HL-60 (cell line): Measurements from ENCODE around the gene SETD4.

Experiments
- DNase-seq, 2 experiments: peaks; one replicate each; pipeline ENCODE4 v3.0.0-alpha.2; 2010 to 2020; ENCODE audit warnings: low read depth in 1 of 2, low spot score in 1 of 2
- H3K27ac ChIP-seq: fragments of 250-450 bp; sonication (Bioruptor Pico); replicated peaks from 2 replicates; pipeline ENCODE4 v1.5.1; 2020; ENCODE audit warnings: mild to moderate bottlenecking, moderate library complexity
- H3K27me3 ChIP-seq: fragments of 250-450 bp; sonication (Bioruptor Pico); 2 replicates; pipeline ENCODE4 v1.5.1; 2021; ENCODE audit warnings: mild to moderate bottlenecking, moderate library complexity; ENCODE audit not compliant: insufficient read depth, poor library complexity, severe bottlenecking
- H3K4me3 ChIP-seq: replicated peaks from 2 replicates; pipeline ENCODE4 v1.5.1; 2011; ENCODE audit warnings: mild to moderate bottlenecking, control low read depth, low read length; ENCODE audit not compliant: insufficient read depth
- GABPA ChIP-seq: IDR thresholded peaks from 2 replicates; pipeline ENCODE4 v1.6.1; 2012; ENCODE audit warnings: low read depth
- POLR2AphosphoS5 ChIP-seq: IDR thresholded peaks from 2 replicates; pipeline ENCODE4 v1.6.1; 2012; ENCODE audit warnings: low read depth
- SPI1 ChIP-seq: IDR thresholded peaks from 2 replicates; pipeline ENCODE4 v1.6.1; 2012; ENCODE audit warnings: low read depth, mild to moderate bottlenecking, borderline replicate concordance
- TF ChIP-seq, protein P1 (sequence below): IDR thresholded peaks from 2 replicates; pipeline ENCODE4 v1.6.1; 2012; ENCODE audit warnings: low read depth; ENCODE audit not compliant: insufficient replicate concordance
- TF ChIP-seq, protein P2 (sequence below): IDR thresholded peaks from one replicate; pipeline ENCODE4 v1.5.1; 2011; ENCODE audit warnings: low read length, control low read depth, inconsistent platforms; ENCODE audit not compliant: insufficient read depth

SETD4 gene

DNA sequence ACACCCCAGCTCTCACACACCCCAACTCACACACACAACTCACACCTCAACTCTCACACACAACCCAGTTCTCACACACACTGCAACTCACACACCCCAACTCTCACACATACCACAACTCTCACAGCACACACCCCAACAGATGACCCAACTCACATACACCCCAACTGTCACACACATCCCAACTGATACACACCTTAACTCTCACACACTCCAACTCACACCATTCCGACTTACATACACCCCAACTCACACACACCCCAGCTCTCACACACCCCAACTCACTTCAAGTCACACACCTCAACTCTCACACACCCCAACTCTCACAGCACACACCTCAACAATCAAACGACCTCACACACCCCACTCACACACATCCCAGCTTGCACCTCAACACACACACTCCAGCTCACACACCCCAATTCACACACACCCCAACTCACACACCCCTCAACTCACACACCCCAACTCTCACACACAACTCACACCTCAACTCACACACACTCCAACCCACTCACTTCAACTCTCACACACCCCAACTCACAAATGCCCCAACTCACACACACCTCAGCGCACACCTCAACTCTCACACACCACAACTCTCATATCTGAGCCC lies 66.3 kb downstream of the SETD4 start:
- TF ChIP-seq, protein P1, sequence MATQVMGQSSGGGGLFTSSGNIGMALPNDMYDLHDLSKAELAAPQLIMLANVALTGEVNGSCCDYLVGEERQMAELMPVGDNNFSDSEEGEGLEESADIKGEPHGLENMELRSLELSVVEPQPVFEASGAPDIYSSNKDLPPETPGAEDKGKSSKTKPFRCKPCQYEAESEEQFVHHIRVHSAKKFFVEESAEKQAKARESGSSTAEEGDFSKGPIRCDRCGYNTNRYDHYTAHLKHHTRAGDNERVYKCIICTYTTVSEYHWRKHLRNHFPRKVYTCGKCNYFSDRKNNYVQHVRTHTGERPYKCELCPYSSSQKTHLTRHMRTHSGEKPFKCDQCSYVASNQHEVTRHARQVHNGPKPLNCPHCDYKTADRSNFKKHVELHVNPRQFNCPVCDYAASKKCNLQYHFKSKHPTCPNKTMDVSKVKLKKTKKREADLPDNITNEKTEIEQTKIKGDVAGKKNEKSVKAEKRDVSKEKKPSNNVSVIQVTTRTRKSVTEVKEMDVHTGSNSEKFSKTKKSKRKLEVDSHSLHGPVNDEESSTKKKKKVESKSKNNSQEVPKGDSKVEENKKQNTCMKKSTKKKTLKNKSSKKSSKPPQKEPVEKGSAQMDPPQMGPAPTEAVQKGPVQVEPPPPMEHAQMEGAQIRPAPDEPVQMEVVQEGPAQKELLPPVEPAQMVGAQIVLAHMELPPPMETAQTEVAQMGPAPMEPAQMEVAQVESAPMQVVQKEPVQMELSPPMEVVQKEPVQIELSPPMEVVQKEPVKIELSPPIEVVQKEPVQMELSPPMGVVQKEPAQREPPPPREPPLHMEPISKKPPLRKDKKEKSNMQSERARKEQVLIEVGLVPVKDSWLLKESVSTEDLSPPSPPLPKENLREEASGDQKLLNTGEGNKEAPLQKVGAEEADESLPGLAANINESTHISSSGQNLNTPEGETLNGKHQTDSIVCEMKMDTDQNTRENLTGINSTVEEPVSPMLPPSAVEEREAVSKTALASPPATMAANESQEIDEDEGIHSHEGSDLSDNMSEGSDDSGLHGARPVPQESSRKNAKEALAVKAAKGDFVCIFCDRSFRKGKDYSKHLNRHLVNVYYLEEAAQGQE: no peak
- TF ChIP-seq, protein P2, sequence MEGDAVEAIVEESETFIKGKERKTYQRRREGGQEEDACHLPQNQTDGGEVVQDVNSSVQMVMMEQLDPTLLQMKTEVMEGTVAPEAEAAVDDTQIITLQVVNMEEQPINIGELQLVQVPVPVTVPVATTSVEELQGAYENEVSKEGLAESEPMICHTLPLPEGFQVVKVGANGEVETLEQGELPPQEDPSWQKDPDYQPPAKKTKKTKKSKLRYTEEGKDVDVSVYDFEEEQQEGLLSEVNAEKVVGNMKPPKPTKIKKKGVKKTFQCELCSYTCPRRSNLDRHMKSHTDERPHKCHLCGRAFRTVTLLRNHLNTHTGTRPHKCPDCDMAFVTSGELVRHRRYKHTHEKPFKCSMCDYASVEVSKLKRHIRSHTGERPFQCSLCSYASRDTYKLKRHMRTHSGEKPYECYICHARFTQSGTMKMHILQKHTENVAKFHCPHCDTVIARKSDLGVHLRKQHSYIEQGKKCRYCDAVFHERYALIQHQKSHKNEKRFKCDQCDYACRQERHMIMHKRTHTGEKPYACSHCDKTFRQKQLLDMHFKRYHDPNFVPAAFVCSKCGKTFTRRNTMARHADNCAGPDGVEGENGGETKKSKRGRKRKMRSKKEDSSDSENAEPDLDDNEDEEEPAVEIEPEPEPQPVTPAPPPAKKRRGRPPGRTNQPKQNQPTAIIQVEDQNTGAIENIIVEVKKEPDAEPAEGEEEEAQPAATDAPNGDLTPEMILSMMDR: no peak
- TF ChIP-seq GABPA (no peak), POLR2AphosphoS5 (no peak), SPI1 (no peak)
- no peak for DNase-seq
- Histone ChIP-seq H3K27me3 (no peaks in the 10 kb centered on the region), H3K27ac (no peak overlapping the region), H3K4me3 (no peak overlapping the region)

DNA sequence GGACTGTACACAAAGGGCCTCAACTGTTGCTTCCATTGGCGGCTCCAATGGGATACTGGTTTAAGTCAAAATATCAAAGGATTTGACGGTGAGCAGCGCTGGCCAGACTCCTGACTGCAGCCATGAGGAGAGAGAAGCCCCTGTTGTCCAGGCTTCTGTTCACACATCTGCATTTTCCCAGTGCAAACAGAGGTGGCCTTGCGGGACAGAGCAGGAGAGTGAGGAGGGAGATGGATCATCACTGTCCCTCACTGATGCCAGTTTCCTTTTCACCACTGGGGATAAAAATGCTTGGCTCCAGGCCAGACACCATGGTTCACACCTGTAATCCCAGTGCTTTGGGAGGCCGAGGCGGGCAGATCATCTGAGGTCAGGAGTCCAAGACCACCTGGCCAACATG lies 69.2 kb downstream of the SETD4 start:
- H3K27me3 ChIP-seq: no peaks in the 10 kb centered on the region
- no peak for DNase-seq
- H3K27ac ChIP-seq: no peak overlapping the region
- H3K4me3 ChIP-seq: no peak overlapping the region
- TF ChIP-seq GABPA: no peak
- no peak for TF ChIP-seq SPI1
- TF ChIP-seq, protein P2: no peak

DNA sequence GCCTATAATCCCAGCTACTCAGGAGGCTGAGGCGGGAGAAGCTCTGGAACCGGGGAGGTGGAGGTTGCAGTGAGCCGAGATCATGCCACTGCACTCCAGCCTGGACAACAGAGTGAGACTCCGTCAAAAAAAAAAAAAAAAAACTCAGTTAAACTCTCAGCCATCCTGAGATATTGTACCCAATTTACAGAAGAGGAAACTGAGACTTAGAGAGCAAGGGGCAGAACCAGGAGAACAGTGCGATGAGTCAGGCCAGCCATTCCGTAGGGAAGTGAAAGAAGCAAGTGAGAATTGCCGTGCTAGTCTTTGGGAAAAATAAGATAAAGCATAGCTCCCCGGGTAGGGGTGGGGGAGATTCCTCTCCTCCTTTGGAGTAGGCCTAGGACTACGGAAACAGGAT lies 69.7 kb downstream of the SETD4 start:
- TF ChIP-seq, protein P2: no peak
- TF ChIP-seq SPI1 (no peak), GABPA (no peak), POLR2AphosphoS5 (no peak)
- TF ChIP-seq, protein P1: no peak
- no peaks in the 10 kb centered on the region for H3K27me3 ChIP-seq
- H3K4me3 ChIP-seq: no peak overlapping the region
- DNase-seq: no peak
- no peak overlapping the region for H3K27ac ChIP-seq

DNA sequence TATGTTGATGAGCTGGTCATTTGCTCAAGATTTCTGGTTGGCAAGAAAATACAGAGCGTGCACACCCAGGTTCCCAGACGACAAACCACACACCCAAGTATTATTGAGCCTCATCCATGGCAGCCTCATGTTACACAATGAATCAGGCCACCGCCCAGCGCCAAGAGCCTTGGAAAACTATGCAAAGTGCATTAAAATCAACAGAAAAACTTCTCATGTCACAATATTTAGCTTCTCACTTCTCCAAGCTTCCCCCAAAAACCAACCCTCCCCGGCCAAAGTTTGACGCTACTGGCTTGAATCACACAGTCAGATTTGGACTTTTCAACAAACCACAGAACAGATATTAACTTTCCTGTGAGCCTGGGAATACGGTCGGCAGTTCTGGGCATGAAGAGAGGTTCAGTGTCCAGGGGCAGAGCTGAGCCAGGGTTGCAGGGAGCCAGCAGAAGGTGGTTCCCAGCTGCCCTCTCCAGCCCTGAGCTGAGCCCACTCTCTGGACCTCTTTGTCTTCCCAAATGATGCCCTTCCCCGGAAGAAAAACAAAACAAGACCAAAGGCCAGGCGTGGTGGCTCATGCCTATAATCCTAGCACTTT lies 71.1 kb downstream of the SETD4 start:
- Histone ChIP-seq H3K4me3 (no peak overlapping the region), H3K27me3 (no peaks in the 10 kb centered on the region), H3K27ac (no peak overlapping the region)
- TF ChIP-seq, protein P2: no peak
- TF ChIP-seq SPI1 (no peak), POLR2AphosphoS5 (no peak), GABPA (no peak)
- TF ChIP-seq, protein P1: no peak
- DNase-seq: no peak
